ENCODE results near the gene BUB3.

GRCh38 chr10:123153486-123154091 is 613 bp upstream of the BUB3 start:
- TF ChIP-seq POLR2A (IDR thresholded peaks at IDR 0.05): no peak
- no peak for TF ChIP-seq CTCF (IDR thresholded peaks at IDR 0.05 in 4 of 5, conservative IDR thresholded peaks at IDR 0.05 in 1 of 5)
